Skeletal muscle tissue (tissue), 4 donors: ENCODE measurements around the gene DYSF. TPM values are rescaled to one million over a fixed set of nuclear protein-coding genes. Genes with fewer than 3 reads are reported as not detected.

ENCODE experiments used
- H3K27ac ChIP-seq: one replicate; pipeline ENCODE4 v1.7.0; 2013; ENCODE audit warnings: mild to moderate bottlenecking, low read depth, low read length, inconsistent platforms
- H3K27me3 ChIP-seq, 3 donors: one replicate each; pipeline ENCODE4 v1.7.0; 2013; ENCODE audit warnings: low read length in 3 of 3; ENCODE audit not compliant: control insufficient read depth in 3 of 3, insufficient read depth in 3 of 3
- H3K36me3 ChIP-seq, 3 donors: one replicate each; pipeline ENCODE4 v1.7.0; 2013; ENCODE audit warnings: low read length in 3 of 3; ENCODE audit not compliant: control insufficient read depth in 3 of 3, insufficient read depth in 3 of 3
- H3K4me1 ChIP-seq, 3 donors: one replicate each; pipeline ENCODE4 v1.7.0; 2013; ENCODE audit warnings: low read length in 3 of 3, mild to moderate bottlenecking in 3 of 3; ENCODE audit not compliant: control insufficient read depth in 3 of 3, insufficient read depth in 3 of 3
- H3K4me3 ChIP-seq, 3 donors: one replicate each; pipeline ENCODE4 v1.7.0; 2013; ENCODE audit warnings: low read length in 3 of 3
- H3K9ac ChIP-seq, 3 donors: one replicate each; pipeline ENCODE4 v1.7.0; 2013; ENCODE audit warnings: low read length in 3 of 3, mild to moderate bottlenecking in 3 of 3, moderate library complexity in 2 of 3, low read depth in 1 of 3
- H3K9me3 ChIP-seq, 3 donors: one replicate each; pipeline ENCODE4 v1.7.0; 2013; ENCODE audit warnings: low read length in 3 of 3; ENCODE audit not compliant: control insufficient read depth in 3 of 3
- total RNA-seq: library from RNA; depleted of rRNA; stranded (reverse); fragments of >200 nt; gene quantifications from one replicate; pipeline ENCODE4 v1.2.3, GENCODE V29; 2014
- donor health status: Osteomylitis.

The DYSF gene
- total RNA-seq, 1 donor from 2014 or later: 88.7 TPM

GRCh38 chr2:71730785-71731383 lies 277.5 kb downstream of the DYSF start:
- Histone ChIP-seq H3K27ac (no peak overlapping the region), H3K36me3 (no peaks in the 10 kb centered on the region), H3K9me3 (no peaks in the 10 kb centered on the region), H3K27me3 (no peaks in the 10 kb centered on the region), H3K4me1 (no peaks in the 10 kb centered on the region), H3K4me3 (no peak overlapping the region), H3K9ac (no peak overlapping the region)

GRCh38 chr2:71734620-71735019 lies 281.3 kb downstream of the DYSF start:
- no peak overlapping the region for H3K27ac ChIP-seq
- H3K27me3 ChIP-seq: no peaks in the 10 kb centered on the region
- H3K4me3 ChIP-seq: no peak overlapping the region
- no peaks in the 10 kb centered on the region for H3K36me3 ChIP-seq
- no peak overlapping the region for H3K9ac ChIP-seq
- no peaks in the 10 kb centered on the region for H3K9me3 ChIP-seq
- peaks cover 0 to 9% (median 8%) of the 10 kb centered on the region in 3 donors for H3K4me1 ChIP-seq

- H3K4me3 ChIP-seq: no peak overlapping the region
- H3K4me1 ChIP-seq: peaks cover 0 to 9% (median 8%) of the 10 kb centered on the region in 3 donors
- no peak overlapping the region for H3K9ac ChIP-seq
- H3K27me3 ChIP-seq: no peaks in the 10 kb centered on the region
- no peaks in the 10 kb centered on the region for H3K36me3 ChIP-seq
- H3K27ac ChIP-seq: no peak overlapping the region
- H3K9me3 ChIP-seq: no peaks in the 10 kb centered on the region
These were observed 282.3 kb downstream of the DYSF start for GRCh38 chr2:71735676-71736075.

Other genes starting within 250 kb of the DYSF start
- 5.7 TPM for gene PAIP2B, start 226.5 kb upstream of the DYSF start, total RNA-seq
- gene ZNF638, start 121.8 kb upstream of the DYSF start, total RNA-seq: 187 TPM